C4-2B (cell line): ENCODE data around the gene ANKRD30B.
"Not testable (repeated sequence)": the region's sequence is repeated elsewhere in the genome, so short reads cannot be mapped to it uniquely, and the experiment has no call there.

ENCODE experiments used
- ZFX ChIP-seq: fragments of 450-650 bp; IDR thresholded peaks from 2 replicates; pipeline ENCODE4 v1.6.1; 2017
- TF ChIP-seq, protein P1 (sequence below): fragments of 450-650 bp; conservative IDR thresholded peaks from 2 replicates; pipeline ENCODE4 v1.5.1; 2017; ENCODE audit warnings: mild to moderate bottlenecking

DNA sequence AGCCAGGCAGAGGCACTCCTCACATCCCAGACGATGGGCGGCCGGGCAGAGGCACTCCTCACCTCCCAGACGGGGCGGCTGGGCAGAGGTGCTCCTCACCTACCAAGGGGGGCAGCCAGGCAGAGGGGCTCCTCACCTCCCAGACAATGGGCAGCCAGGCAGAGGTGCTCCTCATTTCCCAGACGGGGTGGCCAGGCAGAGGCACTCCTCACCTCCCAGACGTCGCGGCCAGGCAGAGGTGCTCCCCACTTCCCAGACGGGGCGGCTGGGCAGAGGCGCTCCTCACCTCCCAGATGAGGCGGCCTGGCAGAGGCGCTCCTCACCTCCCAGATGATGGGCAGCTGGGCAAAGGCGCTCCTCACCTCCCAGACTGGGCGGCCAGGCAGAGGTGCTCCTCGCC lies 107.7 kb downstream of the ANKRD30B start:
- TF ChIP-seq, protein P1, sequence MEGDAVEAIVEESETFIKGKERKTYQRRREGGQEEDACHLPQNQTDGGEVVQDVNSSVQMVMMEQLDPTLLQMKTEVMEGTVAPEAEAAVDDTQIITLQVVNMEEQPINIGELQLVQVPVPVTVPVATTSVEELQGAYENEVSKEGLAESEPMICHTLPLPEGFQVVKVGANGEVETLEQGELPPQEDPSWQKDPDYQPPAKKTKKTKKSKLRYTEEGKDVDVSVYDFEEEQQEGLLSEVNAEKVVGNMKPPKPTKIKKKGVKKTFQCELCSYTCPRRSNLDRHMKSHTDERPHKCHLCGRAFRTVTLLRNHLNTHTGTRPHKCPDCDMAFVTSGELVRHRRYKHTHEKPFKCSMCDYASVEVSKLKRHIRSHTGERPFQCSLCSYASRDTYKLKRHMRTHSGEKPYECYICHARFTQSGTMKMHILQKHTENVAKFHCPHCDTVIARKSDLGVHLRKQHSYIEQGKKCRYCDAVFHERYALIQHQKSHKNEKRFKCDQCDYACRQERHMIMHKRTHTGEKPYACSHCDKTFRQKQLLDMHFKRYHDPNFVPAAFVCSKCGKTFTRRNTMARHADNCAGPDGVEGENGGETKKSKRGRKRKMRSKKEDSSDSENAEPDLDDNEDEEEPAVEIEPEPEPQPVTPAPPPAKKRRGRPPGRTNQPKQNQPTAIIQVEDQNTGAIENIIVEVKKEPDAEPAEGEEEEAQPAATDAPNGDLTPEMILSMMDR, result not testable (repeated sequence)
- TF ChIP-seq ZFX, result not testable (repeated sequence)
